PC-9 (cell line): ENCODE results near the gene EIF5. TPM values are rescaled to one million over a fixed set of nuclear protein-coding genes. Genes with fewer than 3 reads are reported as not detected.

Experiments
- BruUV-seq: library from RNA; stranded (reverse); fragments of 400-500 nt; replicated peaks from 2 replicates; lab custom pipeline; 2021; lab: Mats Ljungman, UMichigan
- CTCF ChIA-PET: fragments of 300-600 bp; sonication (Branson Sonifier 250); formaldehyde crosslinking; loops from one replicate; lab custom pipeline; 2022; ENCODE audit warnings: antibody characterized with exemption; lab: Charles Lee
- POLR2A ChIA-PET: fragments of 300-600 bp; sonication (Branson Sonifier 250); formaldehyde crosslinking; loops from one replicate; lab custom pipeline; 2022; ENCODE audit warnings: antibody characterized with exemption; ENCODE audit not compliant: unreplicated experiment; lab: Charles Lee
- DNase-seq, 2 experiments: peaks; one replicate each; pipeline versions ENCODE4 v3.0.0 to v3.0.0-alpha.2; 2015 to 2022; ENCODE audit warnings: mixed read lengths in 1 of 2
- H2AFZ ChIP-seq: fragments of 200-600 bp; sonication (generic); 2 replicates; pipeline ENCODE4 v1.8.1; 2017; ENCODE audit warnings: antibody characterized with exemption
- H3F3A ChIP-seq: fragments of 200-600 bp; sonication (generic); 2 replicates; pipeline ENCODE4 v1.8.1; 2017; ENCODE audit warnings: antibody characterized with exemption, mild to moderate bottlenecking, low read depth; ENCODE audit not compliant: insufficient read depth
- H3K27ac ChIP-seq: fragments of 200-600 bp; sonication (generic); 2 replicates; pipeline ENCODE4 v1.6.1; 2016; ENCODE audit warnings: mixed run types
- H3K27me3 ChIP-seq: fragments of 200-600 bp; sonication (generic); 2 replicates; pipeline ENCODE4 v1.6.1; 2016; ENCODE audit warnings: low read depth, mixed run types; ENCODE audit not compliant: insufficient read depth
- H3K36me3 ChIP-seq: fragments of 200-600 bp; sonication (generic); 2 replicates; pipeline ENCODE4 v1.6.1; 2016; ENCODE audit warnings: low read depth, mixed run types
- H3K4me1 ChIP-seq: fragments of 200-600 bp; sonication (generic); replicated peaks from 2 replicates; pipeline ENCODE4 v1.6.1; 2016; ENCODE audit warnings: mixed run types; ENCODE audit not compliant: insufficient read depth
- H3K4me2 ChIP-seq: fragments of 200-600 bp; sonication (generic); 2 replicates; pipeline ENCODE4 v1.6.1; 2017; ENCODE audit warnings: mixed run types
- H3K4me3 ChIP-seq: fragments of 200-600 bp; sonication (generic); 2 replicates; pipeline ENCODE4 v1.6.1; 2016; ENCODE audit warnings: mixed run types
- H3K79me2 ChIP-seq: fragments of 200-600 bp; sonication (generic); 2 replicates; pipeline ENCODE4 v1.6.1; 2017; ENCODE audit warnings: low read depth, mixed run types
- H3K9me2 ChIP-seq: fragments of 200-600 bp; sonication (generic); 2 replicates; pipeline ENCODE4 v1.8.1; 2017; ENCODE audit warnings: mild to moderate bottlenecking; ENCODE audit not compliant: insufficient read depth
- H3K9me3 ChIP-seq: fragments of 200-600 bp; sonication (generic); 2 replicates; pipeline ENCODE4 v1.8.1; 2016; ENCODE audit warnings: low read depth; ENCODE audit not compliant: insufficient read depth
- H4K20me1 ChIP-seq: fragments of 200-600 bp; sonication (generic); 2 replicates; pipeline ENCODE4 v1.8.1; 2017; ENCODE audit not compliant: insufficient read depth
- CTCF ChIP-seq: fragments of 200-600 bp; sonication (generic); conservative IDR thresholded peaks from 2 replicates; pipeline ENCODE4 v1.6.1; 2017; ENCODE audit warnings: mixed run types, antibody characterized with exemption, mild to moderate bottlenecking, moderate library complexity
- EZH2 ChIP-seq: fragments of 200-600 bp; sonication (generic); IDR thresholded peaks from 2 replicates; pipeline ENCODE4 v1.8.0; 2017; ENCODE audit warnings: antibody characterized with exemption, low read depth
- intact Hi-C: fragments of 100-400 bp; cut with micrococcal nuclease; formaldehyde crosslinking; loops from one replicate; pipeline ENCODE4 v1.10.0; 2022; ENCODE audit not compliant: unreplicated experiment
- total RNA-seq: library from RNA; stranded (reverse); gene quantifications from 2 replicates; pipeline ENCODE4 v1.2.3, GENCODE V29; 2021

Gene EIF5
- total RNA-seq, 1 experiment from 2014 or later, result 330 TPM

GRCh38 chr14:103366741-103367140 is 32.7 kb downstream of the EIF5 start:
- Histone ChIP-seq H3K9me3 (peaks cover 31% of the 10 kb centered on the region), H3F3A (peaks cover 24% of the 10 kb centered on the region), H3K27me3 (no peaks in the 10 kb centered on the region), H3K36me3 (peaks cover 13% of the 10 kb centered on the region; the same call in 1 of the 2 replicates), H4K20me1 (no peaks in the 10 kb centered on the region), H2AFZ (no peak overlapping the region), H3K27ac (no peak overlapping the region), H3K4me2 (no peak overlapping the region), H3K4me1 (peaks cover 11% of the 10 kb centered on the region), H3K79me2 (no peaks in the 10 kb centered on the region), H3K9me2 (no peaks in the 10 kb centered on the region), H3K4me3 (no peak overlapping the region)
- TF ChIP-seq EZH2 (no peak), CTCF (no peak)
- no TSS peak for BruUV-seq
- ChIA-PET CTCF (no interaction called here), POLR2A (no interaction called here)
- no peak for DNase-seq
- intact Hi-C loops, result no loop called here

- ChIA-PET CTCF (no interaction called here), POLR2A (no interaction called here)
- intact Hi-C loops, result no loop called here
These were observed 34.0 kb downstream of the EIF5 start for GRCh38 chr14:103367995-103368394.

GRCh38 chr14:103370087-103370486 is 36.0 kb downstream of the EIF5 start:
- Histone ChIP-seq H3K9me3 (peaks cover 3% of the 10 kb centered on the region; the same call in 1 of the 2 replicates), H3K9me2 (no peaks in the 10 kb centered on the region), H3K79me2 (no peaks in the 10 kb centered on the region), H4K20me1 (no peaks in the 10 kb centered on the region), H3K4me3 (no peak overlapping the region), H2AFZ (no peak overlapping the region), H3F3A (peaks cover 34% of the 10 kb centered on the region), H3K4me2 (no peak overlapping the region), H3K4me1 (peaks cover 23% of the 10 kb centered on the region), H3K36me3 (no peaks in the 10 kb centered on the region), H3K27me3 (no peaks in the 10 kb centered on the region), H3K27ac (no peak overlapping the region)
- intact Hi-C loops, result no loop called here
- TF ChIP-seq CTCF (no peak), EZH2 (no peak)
- ChIA-PET CTCF (interaction anchor here (0.6 kb wide), 2 partner anchors 12 to 188 kb away, joined by 4 read pairs; no protein-coding TSS in a partner anchor), POLR2A (interaction anchor here (0.7 kb wide), 1 partner anchor 313 kb away, joined by 3 read pairs; no protein-coding TSS in a partner anchor)
- no peak for DNase-seq
- no TSS peak for BruUV-seq

More at GRCh38 chr14:103367995-103368394, 34.0 kb downstream of the EIF5 start:
- H4K20me1 ChIP-seq, result no peaks in the 10 kb centered on the region
- H3K9me3 ChIP-seq, result peaks cover 21% of the 10 kb centered on the region
- no peak for TF ChIP-seq EZH2
- TF ChIP-seq CTCF, result no peak
- H2AFZ ChIP-seq, result no peak overlapping the region
- peaks cover 16% of the 10 kb centered on the region for H3K4me1 ChIP-seq
- no TSS peak for BruUV-seq
- no peaks in the 10 kb centered on the region for H3K9me2 ChIP-seq
- H3K36me3 ChIP-seq, result 0 out of 2 replicates have a peak, but pooled peaks cover 9% of the 10 kb centered on the region
- no peaks in the 10 kb centered on the region for H3K79me2 ChIP-seq
- no peak overlapping the region for H3K4me2 ChIP-seq
- H3K27ac ChIP-seq, result no peak overlapping the region
- DNase-seq, result no peak
- no peaks in the 10 kb centered on the region for H3K27me3 ChIP-seq
- no peak overlapping the region for H3K4me3 ChIP-seq
- peaks cover 24% of the 10 kb centered on the region for H3F3A ChIP-seq
